Astrocyte of the spinal cord (primary cell): ENCODE data around the gene WDR70.
"Not testable (repeated sequence)": the region's sequence is repeated elsewhere in the genome, so short reads cannot be mapped to it uniquely, and the experiment has no call there.

Experiments
- DNase-seq: peaks from one replicate; pipeline ENCODE4 v3.0.0; 2011; ENCODE audit warnings: low read depth, low spot score
- H3K4me3 ChIP-seq: 2 replicates; pipeline ENCODE4 v1.5.1; 2011; ENCODE audit warnings: low read depth, mild to moderate bottlenecking, low read length, moderate library complexity
- CTCF ChIP-seq: IDR thresholded peaks from 2 replicates; pipeline ENCODE4 v1.5.1; 2012; ENCODE audit warnings: low read depth, mild to moderate bottlenecking, low read length, inconsistent platforms
- in situ Hi-C: cut with HindIII; loops from 2 replicates; pipeline ENCODE4 v1.10.0; 2017; ENCODE audit warnings: low sequenced_read_pairs

The WDR70 gene

GRCh38 chr5:37379100-37379628 lies at the start of gene WDR70:
Gene WDR70 (plus strand): TSS chr5:37379318. CDS start chr5:37379368, 50 bp downstream.
- peak within 1 kb of the TSS; percentile 73 for H3K4me3 ChIP-seq
- peak; percentile 93 for DNase-seq
- TF ChIP-seq CTCF: peak; percentile 73
- in situ Hi-C loops: not testable (repeated sequence)

- H3K4me3 ChIP-seq, in situ Hi-C loops, DNase-seq: not testable (repeated sequence)
Observed at GRCh38 chr5:37334754-37335153, 44.4 kb upstream of the WDR70 start.

- in situ Hi-C loops, H3K4me3 ChIP-seq, DNase-seq: not testable (repeated sequence)
Observed at GRCh38 chr5:37342741-37343140, 36.4 kb upstream of the WDR70 start.

- no peak overlapping the region for H3K4me3 ChIP-seq
- in situ Hi-C loops: no loop called here
- no peak for DNase-seq
- no peak for TF ChIP-seq CTCF
Observed at GRCh38 chr5:37355161-37355560, 24.0 kb upstream of the WDR70 start.

GRCh38 chr5:37370550-37370863 lies 8.6 kb upstream of the WDR70 start:
- in situ Hi-C loops: no loop called here
- no peak for TF ChIP-seq CTCF
- H3K4me3 ChIP-seq: peak overlapping the region; percentile 94
- DNase-seq: peak; percentile 1

GRCh38 chr5:37370864-37371726 lies 8.0 kb upstream of the WDR70 start, which contains the start of gene NUP155:
Gene NUP155 (minus strand): TSS chr5:37371106. CDS start chr5:37370977, 129 bp downstream.
- DNase-seq: peak; percentile 97
- peak within 1 kb of the TSS; percentile 94 for H3K4me3 ChIP-seq
- TF ChIP-seq CTCF: no peak
- in situ Hi-C loops: no loop called here

- no peak overlapping the region for H3K4me3 ChIP-seq
- peak; percentile 49 for DNase-seq
- in situ Hi-C loops: no loop called here
- TF ChIP-seq CTCF: no peak
Observed at GRCh38 chr5:37375091-37375490, 4.0 kb upstream of the WDR70 start.

GRCh38 chr5:37378066-37378465 lies 1.1 kb upstream of the WDR70 start:
- DNase-seq, in situ Hi-C loops, H3K4me3 ChIP-seq: not testable (repeated sequence)
